ENCODE data around the gene SUSD1. TPM values are rescaled to one million over a fixed set of nuclear protein-coding genes. Genes with fewer than 3 reads are reported as not detected.

The SUSD1 gene
- total RNA-seq, 2 donors from 2014 or later = 6.2 to 10.6 TPM

- no peaks in the 10 kb centered on the region for H3K36me3 ChIP-seq
- no peaks in the 10 kb centered on the region for H3K27me3 ChIP-seq
- no peaks in the 10 kb centered on the region for H3K9me3 ChIP-seq
- H3K27ac ChIP-seq = no peak overlapping the region
- H3K4me1 ChIP-seq = no peaks in the 10 kb centered on the region
- no peak overlapping the region for H3K4me3 ChIP-seq
- TF ChIP-seq, protein P1, sequence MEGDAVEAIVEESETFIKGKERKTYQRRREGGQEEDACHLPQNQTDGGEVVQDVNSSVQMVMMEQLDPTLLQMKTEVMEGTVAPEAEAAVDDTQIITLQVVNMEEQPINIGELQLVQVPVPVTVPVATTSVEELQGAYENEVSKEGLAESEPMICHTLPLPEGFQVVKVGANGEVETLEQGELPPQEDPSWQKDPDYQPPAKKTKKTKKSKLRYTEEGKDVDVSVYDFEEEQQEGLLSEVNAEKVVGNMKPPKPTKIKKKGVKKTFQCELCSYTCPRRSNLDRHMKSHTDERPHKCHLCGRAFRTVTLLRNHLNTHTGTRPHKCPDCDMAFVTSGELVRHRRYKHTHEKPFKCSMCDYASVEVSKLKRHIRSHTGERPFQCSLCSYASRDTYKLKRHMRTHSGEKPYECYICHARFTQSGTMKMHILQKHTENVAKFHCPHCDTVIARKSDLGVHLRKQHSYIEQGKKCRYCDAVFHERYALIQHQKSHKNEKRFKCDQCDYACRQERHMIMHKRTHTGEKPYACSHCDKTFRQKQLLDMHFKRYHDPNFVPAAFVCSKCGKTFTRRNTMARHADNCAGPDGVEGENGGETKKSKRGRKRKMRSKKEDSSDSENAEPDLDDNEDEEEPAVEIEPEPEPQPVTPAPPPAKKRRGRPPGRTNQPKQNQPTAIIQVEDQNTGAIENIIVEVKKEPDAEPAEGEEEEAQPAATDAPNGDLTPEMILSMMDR (IDR thresholded peaks at IDR 0.05) = no peak
- DNase-seq (ENCODE audit: low spot score) = no peak
Observed at GRCh38 chr9:112127281-112127680, 47.8 kb downstream of the SUSD1 start.

GRCh38 chr9:112125951-112126388, 49.1 kb downstream of the SUSD1 start:
- Histone ChIP-seq H3K4me3 (no peak overlapping the region), H3K4me1 (no peaks in the 10 kb centered on the region), H3K27me3 (no peaks in the 10 kb centered on the region), H3K9me3 (no peaks in the 10 kb centered on the region), H3K27ac (no peak overlapping the region), H3K36me3 (no peaks in the 10 kb centered on the region)
- DNase-seq (ENCODE audit: low spot score) = no peak
- TF ChIP-seq, protein P1 (IDR thresholded peaks at IDR 0.05) = no peak

- TF ChIP-seq, protein P1 (IDR thresholded peaks at IDR 0.05) = no peak
- Histone ChIP-seq H3K27me3 (no peaks in the 10 kb centered on the region), H3K9me3 (no peaks in the 10 kb centered on the region), H3K4me3 (no peak overlapping the region), H3K36me3 (no peaks in the 10 kb centered on the region), H3K4me1 (no peaks in the 10 kb centered on the region), H3K27ac (no peak overlapping the region)
- no peak for DNase-seq (ENCODE audit: low spot score)
Observed at GRCh38 chr9:112124156-112124555, 50.9 kb downstream of the SUSD1 start.

DNA sequence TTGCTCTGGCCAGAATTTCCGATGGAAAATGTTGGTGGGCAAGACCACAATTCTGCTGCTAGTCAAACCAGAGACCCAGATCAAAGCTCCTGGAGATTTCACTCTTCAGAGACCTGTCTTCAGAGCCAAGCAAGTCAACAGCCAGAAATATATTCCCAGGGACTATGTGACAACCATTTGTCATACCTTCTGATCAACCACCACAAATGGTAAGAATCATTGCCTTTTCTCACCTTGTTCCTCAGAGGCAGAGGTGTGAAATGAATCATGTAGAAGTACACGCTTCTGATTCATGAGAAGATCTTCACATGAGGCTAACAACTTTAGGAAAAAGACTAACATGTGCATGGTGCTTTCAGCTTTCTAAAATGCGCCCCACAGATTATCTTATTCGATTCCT, 53.5 kb downstream of the SUSD1 start:
- H3K9me3 ChIP-seq = no peaks in the 10 kb centered on the region
- no peak for DNase-seq (ENCODE audit: low spot score)
- no peak overlapping the region for H3K4me3 ChIP-seq
- TF ChIP-seq, protein P1 (IDR thresholded peaks at IDR 0.05) = no peak
- H3K27me3 ChIP-seq = no peaks in the 10 kb centered on the region
- H3K4me1 ChIP-seq = no peaks in the 10 kb centered on the region
- H3K27ac ChIP-seq = no peak overlapping the region
- no peaks in the 10 kb centered on the region for H3K36me3 ChIP-seq

DNA sequence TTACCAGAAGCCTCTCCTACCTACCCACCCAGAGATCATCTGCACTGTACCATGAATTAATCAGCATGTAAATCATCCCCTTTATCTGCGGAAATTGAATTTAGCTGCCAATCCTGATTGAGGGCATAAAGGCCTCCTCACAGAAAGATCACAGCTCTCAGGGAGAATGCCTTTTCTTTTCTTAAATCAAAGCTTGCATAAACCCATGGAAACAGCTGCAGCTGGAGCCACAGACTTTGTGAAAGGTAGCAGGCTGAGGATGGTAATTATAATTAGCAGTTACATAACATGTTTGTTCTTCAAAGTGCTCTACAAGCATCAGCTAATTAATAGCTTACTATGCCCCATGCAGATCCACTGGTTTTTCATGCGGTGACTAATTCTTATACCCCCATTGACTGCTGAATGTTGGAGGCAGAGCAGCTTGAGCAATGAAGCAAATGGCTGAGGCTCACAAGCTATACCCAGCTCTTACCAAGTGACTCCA, 54.6 kb downstream of the SUSD1 start:
- Histone ChIP-seq H3K4me3 (no peak overlapping the region), H3K36me3 (no peaks in the 10 kb centered on the region), H3K4me1 (no peaks in the 10 kb centered on the region), H3K27me3 (no peaks in the 10 kb centered on the region), H3K27ac (no peak overlapping the region), H3K9me3 (no peaks in the 10 kb centered on the region)
- TF ChIP-seq, protein P1 (IDR thresholded peaks at IDR 0.05) = no peak
- DNase-seq (ENCODE audit: low spot score) = no peak

GRCh38 chr9:112120030-112120341, 55.1 kb downstream of the SUSD1 start:
- DNase-seq (ENCODE audit: low spot score) = no peak
- Histone ChIP-seq H3K27ac (no peak overlapping the region), H3K27me3 (no peaks in the 10 kb centered on the region), H3K4me1 (no peaks in the 10 kb centered on the region), H3K9me3 (no peaks in the 10 kb centered on the region), H3K36me3 (no peaks in the 10 kb centered on the region), H3K4me3 (no peak overlapping the region)
- TF ChIP-seq, protein P1 (IDR thresholded peaks at IDR 0.05) = no peak

Measured in right atrium auricular region (tissue), 2 donors.